ENCODE results near the gene EN2. TPM values are rescaled to one million over a fixed set of nuclear protein-coding genes. Genes with fewer than 3 reads are reported as not detected.

EN2 gene
- total RNA-seq, 4 donors from 2014 or later = 0.13 to 0.15 TPM; not detected in 2

DNA sequence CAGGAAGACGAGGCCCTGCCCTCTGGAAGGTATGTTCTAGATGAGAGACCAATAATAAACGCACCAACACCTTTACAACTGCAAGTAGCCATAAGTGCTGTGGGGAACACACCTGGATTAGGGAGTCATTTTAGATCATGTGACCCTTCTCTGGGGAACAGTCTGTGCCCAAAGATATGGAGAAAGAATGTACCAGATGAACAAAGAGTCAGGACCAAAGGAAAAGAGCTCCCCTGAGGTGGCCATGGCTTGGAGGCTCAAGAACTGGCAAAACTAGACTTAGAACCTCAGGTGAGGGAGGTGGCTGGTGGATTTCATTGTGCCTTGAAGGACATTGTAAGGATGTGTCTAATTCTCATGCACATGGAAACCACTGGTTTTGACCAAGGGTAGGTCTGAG, 10.3 kb upstream of the EN2 start:
- Histone ChIP-seq H3K4me3 (no peak overlapping the region), H3K36me3 (no peaks in the 10 kb centered on the region), H3K27ac (no peak overlapping the region), H3K9me3 (no peaks in the 10 kb centered on the region), H3K27me3 (peaks cover 97% of the 10 kb centered on the region), H3K4me1 (peaks cover 0 to 31% (median 9%) of the 10 kb centered on the region in 3 donors)
- TF ChIP-seq, protein P1, sequence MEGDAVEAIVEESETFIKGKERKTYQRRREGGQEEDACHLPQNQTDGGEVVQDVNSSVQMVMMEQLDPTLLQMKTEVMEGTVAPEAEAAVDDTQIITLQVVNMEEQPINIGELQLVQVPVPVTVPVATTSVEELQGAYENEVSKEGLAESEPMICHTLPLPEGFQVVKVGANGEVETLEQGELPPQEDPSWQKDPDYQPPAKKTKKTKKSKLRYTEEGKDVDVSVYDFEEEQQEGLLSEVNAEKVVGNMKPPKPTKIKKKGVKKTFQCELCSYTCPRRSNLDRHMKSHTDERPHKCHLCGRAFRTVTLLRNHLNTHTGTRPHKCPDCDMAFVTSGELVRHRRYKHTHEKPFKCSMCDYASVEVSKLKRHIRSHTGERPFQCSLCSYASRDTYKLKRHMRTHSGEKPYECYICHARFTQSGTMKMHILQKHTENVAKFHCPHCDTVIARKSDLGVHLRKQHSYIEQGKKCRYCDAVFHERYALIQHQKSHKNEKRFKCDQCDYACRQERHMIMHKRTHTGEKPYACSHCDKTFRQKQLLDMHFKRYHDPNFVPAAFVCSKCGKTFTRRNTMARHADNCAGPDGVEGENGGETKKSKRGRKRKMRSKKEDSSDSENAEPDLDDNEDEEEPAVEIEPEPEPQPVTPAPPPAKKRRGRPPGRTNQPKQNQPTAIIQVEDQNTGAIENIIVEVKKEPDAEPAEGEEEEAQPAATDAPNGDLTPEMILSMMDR (IDR thresholded peaks at IDR 0.05) = no peak
- TF ChIP-seq EP300 (IDR thresholded peaks at IDR 0.05) = no peak
- no peak for TF ChIP-seq POLR2A (IDR thresholded peaks at IDR 0.05)
- no peak for TF ChIP-seq POLR2AphosphoS5 (IDR thresholded peaks at IDR 0.05)
- WGBS, 2 donors (ENCODE audit: low coverage in 1 of 2) = 34 to 46% methylated on average over 2 of the region's 2 CpGs
- no peak for ATAC-seq

- TF ChIP-seq, protein P1 (IDR thresholded peaks at IDR 0.05) = no peak
- H3K27me3 ChIP-seq = peaks cover 97% of the 10 kb centered on the region
- WGBS, 2 donors (ENCODE audit: low coverage in 1 of 2) = no CpG with 5 or more reads among the region's 35 CpGs
- ATAC-seq = no peak
- peaks cover 0 to 36% (median 9%) of the 10 kb centered on the region in 3 donors for H3K4me1 ChIP-seq
- no peak overlapping the region for H3K4me3 ChIP-seq
- H3K27ac ChIP-seq = no peak overlapping the region
- no peaks in the 10 kb centered on the region for H3K9me3 ChIP-seq
- no peaks in the 10 kb centered on the region for H3K36me3 ChIP-seq
Measured at GRCh38 chr7:155448632-155449007, 9.3 kb upstream of the EN2 start.

DNA sequence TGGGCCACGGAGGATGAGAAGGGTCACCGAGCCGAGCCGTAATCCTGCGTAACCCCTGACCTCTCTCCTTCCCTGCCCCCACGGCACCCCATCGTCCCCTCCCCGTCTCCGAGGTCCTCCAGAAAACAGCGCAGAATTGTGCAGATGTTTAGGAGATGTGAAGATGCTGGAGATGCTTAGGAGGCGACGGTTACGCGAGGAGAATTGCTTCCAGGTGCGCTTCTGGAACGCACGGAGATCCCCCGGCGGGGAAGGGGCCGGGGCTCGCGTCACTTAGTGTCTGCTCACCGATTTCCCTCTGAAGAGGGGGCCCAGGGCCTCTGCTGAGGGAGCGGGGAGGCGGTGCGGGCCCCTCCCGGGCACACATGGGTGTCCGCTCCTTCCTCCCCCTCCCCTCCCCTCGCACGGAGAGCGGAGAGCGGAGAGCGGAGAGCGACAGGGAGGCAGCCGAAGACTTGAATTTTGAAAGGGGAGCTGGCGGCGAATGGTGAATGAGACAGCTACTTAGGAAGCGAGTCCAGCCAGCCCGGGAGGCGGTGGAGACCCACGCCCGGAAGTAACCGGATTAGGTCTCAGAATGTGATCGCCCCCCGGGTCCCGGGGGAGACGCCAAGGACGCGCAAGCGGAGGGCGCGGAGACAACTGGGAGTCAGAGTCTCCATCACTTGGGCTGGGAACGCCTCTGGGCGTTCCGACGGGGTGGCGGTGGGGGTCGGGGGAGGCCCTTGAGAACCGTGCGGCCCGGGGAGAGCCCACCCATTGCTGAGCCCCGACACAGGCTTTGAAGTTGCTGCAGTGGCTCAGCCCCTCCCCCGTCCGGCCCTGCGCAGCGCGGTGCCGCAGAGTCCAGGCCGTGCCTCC, 8.7 kb upstream of the EN2 start:
- no peaks in the 10 kb centered on the region for H3K36me3 ChIP-seq
- peaks cover 99% of the 10 kb centered on the region for H3K27me3 ChIP-seq
- no peaks in the 10 kb centered on the region for H3K9me3 ChIP-seq
- H3K4me1 ChIP-seq = peaks cover 0 to 43% (median 9%) of the 10 kb centered on the region in 3 donors
- ATAC-seq = no peak
- 4% methylated on average over 9 of the region's 69 CpGs; no CpG with 5 or more reads in 1 of the 2 donors for WGBS, 2 donors (ENCODE audit: low coverage in 1 of 2)
- H3K4me3 ChIP-seq = no peak overlapping the region
- H3K27ac ChIP-seq = no peak overlapping the region
- TF ChIP-seq, protein P1 (IDR thresholded peaks at IDR 0.05) = no peak
- TF ChIP-seq EP300 (IDR thresholded peaks at IDR 0.05) = no peak
- TF ChIP-seq POLR2A (IDR thresholded peaks at IDR 0.05) = no peak
- no peak for TF ChIP-seq POLR2AphosphoS5 (IDR thresholded peaks at IDR 0.05)

GRCh38 chr7:155449869-155450557, 7.9 kb upstream of the EN2 start:
- Histone ChIP-seq H3K4me1 (peaks cover 0 to 50% (median 9%) of the 10 kb centered on the region in 3 donors), H3K27ac (no peak overlapping the region), H3K9me3 (no peaks in the 10 kb centered on the region), H3K36me3 (no peaks in the 10 kb centered on the region), H3K4me3 (no peak overlapping the region), H3K27me3 (peaks cover 99% of the 10 kb centered on the region)
- no peak for ATAC-seq
- WGBS, 2 donors (ENCODE audit: low coverage in 1 of 2) = 0% methylated on average over 3 of the region's 52 CpGs; no CpG with 5 or more reads in 1 of the 2 donors
- no peak for TF ChIP-seq POLR2AphosphoS5 (IDR thresholded peaks at IDR 0.05)
- TF ChIP-seq, protein P1 (IDR thresholded peaks at IDR 0.05) = no peak
- no peak for TF ChIP-seq EP300 (IDR thresholded peaks at IDR 0.05)
- TF ChIP-seq POLR2A (IDR thresholded peaks at IDR 0.05) = no peak

Data from gastroesophageal sphincter (tissue), 4 donors.